H1 (cell line): ENCODE results near the gene RAB30. TPM values are rescaled to one million over a fixed set of nuclear protein-coding genes. Genes with fewer than 3 reads are reported as not detected.

Experiments
- TAF7 ChIP-seq: optimal IDR thresholded peaks from 2 replicates; pipeline ENCODE3; 2011; ENCODE audit warnings: low read depth, mild to moderate bottlenecking, inconsistent platforms, low read length, moderate library complexity, borderline replicate concordance
- polyA plus RNA-seq, 7 experiments: library from polyadenylated mRNA; depleted of rRNA in 3 of 7; stranded (reverse) in 5 of 7; unstranded in 2 of 7; fragments of >200 nt in 5 of 7; fragments of 200-250 nt in 2 of 7; gene quantifications; 1 replicate in 5 of 7; 2 replicates in 1 of 7; 4 replicates in 1 of 7; pipeline versions ENCODE4 v1.2.1 to v1.2.3, GENCODE V29; 2011 to 2013; ENCODE audit warnings: missing spikeins in 2 of 7, mixed read lengths in 2 of 7
- total RNA-seq: library from RNA; stranded (reverse); fragmentation: NEBNext Ultra II Directional; extraction: Animal tissue kit (Norgen Biotek cat#: 25700); gene quantifications from 2 replicates; pipeline ENCODE4 v1.2.1, GENCODE V29; 2021
- TF ChIP-seq, protein P1 (sequence below): IDR thresholded peaks from 2 replicates; pipeline ENCODE4 v1.6.1; 2012; ENCODE audit warnings: low read length, inconsistent platforms
- TF ChIP-seq, protein P2 (sequence below): IDR thresholded peaks from 2 replicates; pipeline ENCODE4 v1.6.1; 2011; ENCODE audit warnings: low read length, improper control_type of control experiment

RAB30 gene
- total and polyA plus RNA-seq, 2 of the 8 experiments (the other 6 are each of a cell fraction or from before 2014, with no cell fraction given), result 1.6 to 11.7 TPM

DNA sequence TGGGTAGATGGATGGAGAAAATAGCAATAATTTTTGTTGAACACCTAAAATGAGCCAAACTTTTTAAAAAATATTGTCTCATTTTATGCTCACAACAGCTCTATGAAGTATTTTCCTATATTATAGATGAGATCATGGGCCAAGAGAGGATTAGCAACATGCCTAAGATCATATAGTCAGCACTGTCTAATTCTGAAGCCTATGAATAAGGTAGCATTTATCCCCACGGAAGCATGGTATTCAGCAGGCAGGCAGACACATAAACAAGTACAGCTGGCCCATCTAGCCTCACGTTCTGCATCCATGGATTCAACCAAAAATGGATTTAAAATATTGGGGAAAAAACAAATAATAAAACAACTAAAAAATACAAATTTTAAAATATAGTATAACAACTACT is 21.9 kb upstream of the RAB30 start (continued):
- TF ChIP-seq, protein P1, sequence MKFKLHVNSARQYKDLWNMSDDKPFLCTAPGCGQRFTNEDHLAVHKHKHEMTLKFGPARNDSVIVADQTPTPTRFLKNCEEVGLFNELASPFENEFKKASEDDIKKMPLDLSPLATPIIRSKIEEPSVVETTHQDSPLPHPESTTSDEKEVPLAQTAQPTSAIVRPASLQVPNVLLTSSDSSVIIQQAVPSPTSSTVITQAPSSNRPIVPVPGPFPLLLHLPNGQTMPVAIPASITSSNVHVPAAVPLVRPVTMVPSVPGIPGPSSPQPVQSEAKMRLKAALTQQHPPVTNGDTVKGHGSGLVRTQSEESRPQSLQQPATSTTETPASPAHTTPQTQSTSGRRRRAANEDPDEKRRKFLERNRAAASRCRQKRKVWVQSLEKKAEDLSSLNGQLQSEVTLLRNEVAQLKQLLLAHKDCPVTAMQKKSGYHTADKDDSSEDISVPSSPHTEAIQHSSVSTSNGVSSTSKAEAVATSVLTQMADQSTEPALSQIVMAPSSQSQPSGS, result no peak
- TF ChIP-seq TAF7, result no peak
- TF ChIP-seq, protein P2, sequence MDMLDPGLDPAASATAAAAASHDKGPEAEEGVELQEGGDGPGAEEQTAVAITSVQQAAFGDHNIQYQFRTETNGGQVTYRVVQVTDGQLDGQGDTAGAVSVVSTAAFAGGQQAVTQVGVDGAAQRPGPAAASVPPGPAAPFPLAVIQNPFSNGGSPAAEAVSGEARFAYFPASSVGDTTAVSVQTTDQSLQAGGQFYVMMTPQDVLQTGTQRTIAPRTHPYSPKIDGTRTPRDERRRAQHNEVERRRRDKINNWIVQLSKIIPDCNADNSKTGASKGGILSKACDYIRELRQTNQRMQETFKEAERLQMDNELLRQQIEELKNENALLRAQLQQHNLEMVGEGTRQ, result no peak
